DOHH2 (cell line): ENCODE measurements around the gene PLEKHA1.

Experiments
- H3F3A ChIP-seq: fragments of 200-600 bp; sonication (generic), shearing (Covaris generic); 2 replicates; pipeline ENCODE4 v1.6.0; 2016; ENCODE audit warnings: antibody characterized with exemption, mild to moderate bottlenecking; ENCODE audit not compliant: control insufficient read depth, insufficient read depth
- H3K27ac ChIP-seq: fragments of 200-600 bp; sonication (generic); 2 replicates; pipeline ENCODE4 v1.5.1; 2014; ENCODE audit warnings: low read depth, mild to moderate bottlenecking, low read length, moderate library complexity
- H3K27me3 ChIP-seq: fragments of 200-600 bp; sonication (generic); 2 replicates; pipeline ENCODE4 v1.6.1; 2014; ENCODE audit warnings: mild to moderate bottlenecking, low read length, mixed read lengths; ENCODE audit not compliant: control insufficient read depth
- H3K36me3 ChIP-seq: fragments of 200-600 bp; sonication (generic); 2 replicates; pipeline ENCODE4 v1.6.1; 2014; ENCODE audit warnings: mild to moderate bottlenecking, low read length, moderate library complexity, mixed read lengths; ENCODE audit not compliant: control insufficient read depth
- H3K4me1 ChIP-seq: fragments of 200-600 bp; sonication (generic); 2 replicates; pipeline ENCODE4 v1.6.1; 2014; ENCODE audit warnings: mild to moderate bottlenecking, low read length, mixed read lengths; ENCODE audit not compliant: control insufficient read depth
- H3K4me2 ChIP-seq: fragments of 200-600 bp; sonication (generic); 2 replicates; pipeline ENCODE4 v1.6.0; 2014; ENCODE audit warnings: mild to moderate bottlenecking, low read length, moderate library complexity
- H3K4me3 ChIP-seq: fragments of 200-600 bp; sonication (generic); 2 replicates; pipeline ENCODE4 v1.5.1; 2014; ENCODE audit warnings: mild to moderate bottlenecking, low read length, mixed read lengths
- H3K79me2 ChIP-seq: fragments of 200-600 bp; sonication (generic); 2 replicates; pipeline ENCODE4 v1.6.1; 2014; ENCODE audit warnings: mild to moderate bottlenecking, low read length, mixed read lengths; ENCODE audit not compliant: control insufficient read depth
- H3K9me2 ChIP-seq: fragments of 200-600 bp; sonication (generic); replicated peaks from 2 replicates; pipeline ENCODE4 v1.6.1; 2014; ENCODE audit warnings: mild to moderate bottlenecking, low read length, mixed read lengths; ENCODE audit not compliant: control insufficient read depth
- H3K9me3 ChIP-seq: fragments of 200-600 bp; sonication (generic); 2 replicates; pipeline ENCODE4 v1.6.1; 2014; ENCODE audit warnings: antibody characterized with exemption, low read length, mixed read lengths; ENCODE audit not compliant: control insufficient read depth, insufficient read depth
- H4K20me1 ChIP-seq: fragments of 200-600 bp; sonication (generic); 2 replicates; pipeline ENCODE4 v1.6.0; 2014; ENCODE audit warnings: low read depth, mild to moderate bottlenecking, antibody characterized with exemption, low read length, moderate library complexity; ENCODE audit not compliant: control insufficient read depth, insufficient read depth
- CTCF ChIP-seq: fragments of 200-600 bp; sonication (generic); IDR thresholded peaks from one replicate; pipeline ENCODE4 v1.5.1; 2014; ENCODE audit warnings: antibody characterized with exemption, mild to moderate bottlenecking, low read depth, low read length; ENCODE audit not compliant: poor library complexity, severe bottlenecking
- EZH2phosphoT487 ChIP-seq: fragments of 200-600 bp; sonication (generic); IDR thresholded peaks from 2 replicates; pipeline ENCODE4 v1.6.1; 2017; ENCODE audit warnings: borderline replicate concordance, mild to moderate bottlenecking, antibody characterized with exemption, low read length, moderate library complexity, mixed read lengths

PLEKHA1 gene

GRCh38 chr10:122374859-122375678 lies 561 bp downstream of the PLEKHA1 start:
- H3K9me3 ChIP-seq, result no peaks in the 10 kb centered on the region
- H3F3A ChIP-seq, result peaks cover 7% of the 10 kb centered on the region
- TF ChIP-seq EZH2phosphoT487 (0 out of 2 replicates have a peak, but pooled peaks have one; percentile 63), CTCF (no peak)
- H3K4me2 ChIP-seq, result peak overlapping the region; percentile 81
- H3K9me2 ChIP-seq, result no peaks in the 10 kb centered on the region
- H3K79me2 ChIP-seq, result peaks cover 3% of the 10 kb centered on the region; the same call in 1 of the 2 replicates
- H3K36me3 ChIP-seq, result no peaks in the 10 kb centered on the region
- H3K4me3 ChIP-seq, result peak overlapping the region; percentile 78
- no peaks in the 10 kb centered on the region for H4K20me1 ChIP-seq
- H3K27me3 ChIP-seq, result peaks cover 35% of the 10 kb centered on the region
- H3K27ac ChIP-seq, result no peak overlapping the region
- H3K4me1 ChIP-seq, result peaks cover 22% of the 10 kb centered on the region

- no peaks in the 10 kb centered on the region for H4K20me1 ChIP-seq
- H3K9me3 ChIP-seq, result no peaks in the 10 kb centered on the region
- H3K36me3 ChIP-seq, result no peaks in the 10 kb centered on the region
- H3K79me2 ChIP-seq, result peaks cover 3% of the 10 kb centered on the region; the same call in 1 of the 2 replicates
- H3K4me2 ChIP-seq, result peak overlapping the region; percentile 81
- H3F3A ChIP-seq, result peaks cover 7% of the 10 kb centered on the region
- H3K9me2 ChIP-seq, result no peaks in the 10 kb centered on the region
- TF ChIP-seq EZH2phosphoT487, result no peak
- H3K27ac ChIP-seq, result no peak overlapping the region
- peak overlapping the region; percentile 78 for H3K4me3 ChIP-seq
- H3K4me1 ChIP-seq, result peaks cover 22% of the 10 kb centered on the region
- peaks cover 28% of the 10 kb centered on the region for H3K27me3 ChIP-seq
These were observed 1.2 kb downstream of the PLEKHA1 start for GRCh38 chr10:122375679-122376160.

- Histone ChIP-seq H3K4me2 (no peak overlapping the region; the same call in 1 of the 2 replicates), H3K27ac (no peak overlapping the region), H4K20me1 (no peaks in the 10 kb centered on the region), H3K4me3 (no peak overlapping the region), H3K4me1 (peaks cover 22% of the 10 kb centered on the region), H3K79me2 (peaks cover 3% of the 10 kb centered on the region; the same call in 1 of the 2 replicates), H3K27me3 (peaks cover 22% of the 10 kb centered on the region), H3K9me3 (no peaks in the 10 kb centered on the region), H3K36me3 (no peaks in the 10 kb centered on the region), H3F3A (peaks cover 7% of the 10 kb centered on the region), H3K9me2 (no peaks in the 10 kb centered on the region)
- TF ChIP-seq EZH2phosphoT487 (no peak), CTCF (no peak)
These were observed 2.0 kb downstream of the PLEKHA1 start for GRCh38 chr10:122376364-122376961.
